ENCODE data around the gene FBXL19. TPM values are rescaled to one million over a fixed set of nuclear protein-coding genes. Genes with fewer than 3 reads are reported as not detected.

FBXL19 gene
- polyA plus RNA-seq, 1 donor from 2014 or later = 99.6 TPM

DNA sequence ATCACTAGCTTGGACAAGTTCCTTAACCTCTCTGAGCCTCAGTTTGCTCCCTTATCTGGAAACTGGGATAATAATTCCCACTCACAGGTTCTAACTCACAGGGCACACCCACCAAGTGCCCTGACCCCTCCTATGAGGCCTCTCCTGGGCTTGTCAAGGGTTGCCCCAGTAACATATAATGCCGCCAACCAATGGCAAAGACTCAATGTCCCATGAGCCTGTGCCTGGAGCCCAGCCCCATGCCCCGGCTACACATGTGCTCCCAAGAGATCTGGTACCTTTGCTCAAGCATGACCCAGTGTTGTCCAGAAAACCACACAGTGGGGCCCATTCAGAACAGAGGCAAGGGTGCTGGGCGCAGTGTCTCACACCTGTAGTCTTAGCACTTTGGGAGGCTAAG lies 8.5 kb upstream of the FBXL19 start:
- no peaks in the 10 kb centered on the region for H3K27me3 ChIP-seq (ENCODE audit: insufficient read depth, low read depth, low read length)
- H3K4me3 ChIP-seq (ENCODE audit: low read length) = no peak overlapping the region
- H3K36me3 ChIP-seq (ENCODE audit: insufficient read depth, low read length) = no peaks in the 10 kb centered on the region
- H3K9me3 ChIP-seq (ENCODE audit: low read length) = no peaks in the 10 kb centered on the region
- no peak overlapping the region for H3K27ac ChIP-seq (ENCODE audit: low read length)
- no peaks in the 10 kb centered on the region for H3K9me2 ChIP-seq (ENCODE audit: insufficient read depth, low read length)
- TF ChIP-seq SMC3 (conservative IDR thresholded peaks at IDR 0.05; ENCODE audit: poor library complexity) (no peak), RAD21 (conservative IDR thresholded peaks at IDR 0.05) (no peak), EZH2 (IDR thresholded peaks at IDR 0.05; ENCODE audit: borderline replicate concordance, insufficient read depth, low read length, poor library complexity, severe bottlenecking) (no peak)
- TF ChIP-seq, protein P1, sequence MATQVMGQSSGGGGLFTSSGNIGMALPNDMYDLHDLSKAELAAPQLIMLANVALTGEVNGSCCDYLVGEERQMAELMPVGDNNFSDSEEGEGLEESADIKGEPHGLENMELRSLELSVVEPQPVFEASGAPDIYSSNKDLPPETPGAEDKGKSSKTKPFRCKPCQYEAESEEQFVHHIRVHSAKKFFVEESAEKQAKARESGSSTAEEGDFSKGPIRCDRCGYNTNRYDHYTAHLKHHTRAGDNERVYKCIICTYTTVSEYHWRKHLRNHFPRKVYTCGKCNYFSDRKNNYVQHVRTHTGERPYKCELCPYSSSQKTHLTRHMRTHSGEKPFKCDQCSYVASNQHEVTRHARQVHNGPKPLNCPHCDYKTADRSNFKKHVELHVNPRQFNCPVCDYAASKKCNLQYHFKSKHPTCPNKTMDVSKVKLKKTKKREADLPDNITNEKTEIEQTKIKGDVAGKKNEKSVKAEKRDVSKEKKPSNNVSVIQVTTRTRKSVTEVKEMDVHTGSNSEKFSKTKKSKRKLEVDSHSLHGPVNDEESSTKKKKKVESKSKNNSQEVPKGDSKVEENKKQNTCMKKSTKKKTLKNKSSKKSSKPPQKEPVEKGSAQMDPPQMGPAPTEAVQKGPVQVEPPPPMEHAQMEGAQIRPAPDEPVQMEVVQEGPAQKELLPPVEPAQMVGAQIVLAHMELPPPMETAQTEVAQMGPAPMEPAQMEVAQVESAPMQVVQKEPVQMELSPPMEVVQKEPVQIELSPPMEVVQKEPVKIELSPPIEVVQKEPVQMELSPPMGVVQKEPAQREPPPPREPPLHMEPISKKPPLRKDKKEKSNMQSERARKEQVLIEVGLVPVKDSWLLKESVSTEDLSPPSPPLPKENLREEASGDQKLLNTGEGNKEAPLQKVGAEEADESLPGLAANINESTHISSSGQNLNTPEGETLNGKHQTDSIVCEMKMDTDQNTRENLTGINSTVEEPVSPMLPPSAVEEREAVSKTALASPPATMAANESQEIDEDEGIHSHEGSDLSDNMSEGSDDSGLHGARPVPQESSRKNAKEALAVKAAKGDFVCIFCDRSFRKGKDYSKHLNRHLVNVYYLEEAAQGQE (IDR thresholded peaks at IDR 0.05; ENCODE audit: borderline replicate concordance) = no peak
- no peak overlapping the region for H2AFZ ChIP-seq (ENCODE audit: low read depth, low read length)
- H3K79me2 ChIP-seq (replicated peaks; ENCODE audit: insufficient read depth, low read length) = no peaks in the 10 kb centered on the region
- no peaks in the 10 kb centered on the region for H4K20me1 ChIP-seq (ENCODE audit: insufficient read depth)
- no peaks in the 10 kb centered on the region for H3F3A ChIP-seq (ENCODE audit: insufficient read depth, low read length, poor library complexity, severe bottlenecking)
- no peak overlapping the region for H3K9ac ChIP-seq (ENCODE audit: low read length)
- no peak overlapping the region for H3K4me2 ChIP-seq (ENCODE audit: low read length)

DNA sequence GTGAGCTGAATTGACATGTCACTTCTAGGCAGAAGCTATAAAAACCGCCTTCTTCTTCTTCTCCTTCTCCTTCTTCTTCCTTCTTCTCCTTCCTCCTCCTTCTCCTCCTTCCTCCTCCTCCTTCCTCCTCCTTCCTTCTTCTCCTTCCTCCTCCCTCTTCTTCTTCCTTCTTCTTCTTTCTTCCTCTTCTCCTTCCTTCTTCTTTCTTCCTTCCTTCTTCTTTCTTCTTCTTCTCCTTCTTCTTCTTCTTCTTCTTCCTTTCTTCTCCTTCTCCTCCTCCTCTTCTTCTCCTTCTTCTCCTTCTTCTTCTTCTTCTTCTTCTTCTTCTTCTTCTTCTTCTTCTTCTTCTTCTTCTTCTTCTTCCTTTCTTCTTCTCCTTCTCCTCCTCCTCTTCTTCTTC lies 4.8 kb upstream of the FBXL19 start:
- no peaks in the 10 kb centered on the region for H3K9me2 ChIP-seq (ENCODE audit: insufficient read depth, low read length)
- H3K4me3 ChIP-seq (ENCODE audit: low read length) = no peak overlapping the region
- H3K27me3 ChIP-seq (ENCODE audit: insufficient read depth, low read depth, low read length) = no peaks in the 10 kb centered on the region
- H3K4me2 ChIP-seq (ENCODE audit: low read length) = no peak overlapping the region
- H3K9me3 ChIP-seq (ENCODE audit: low read length) = no peaks in the 10 kb centered on the region
- no peaks in the 10 kb centered on the region for H3F3A ChIP-seq (ENCODE audit: insufficient read depth, low read length, poor library complexity, severe bottlenecking)
- no peak overlapping the region for H3K9ac ChIP-seq (ENCODE audit: low read length)
- no peak overlapping the region for H2AFZ ChIP-seq (ENCODE audit: low read depth, low read length)
- H4K20me1 ChIP-seq (ENCODE audit: insufficient read depth) = no peaks in the 10 kb centered on the region
- TF ChIP-seq TAF1 (IDR thresholded peaks at IDR 0.05; ENCODE audit: low read depth) = no peak
- no peak for TF ChIP-seq POLR2AphosphoS5 (IDR thresholded peaks at IDR 0.05)
- TF ChIP-seq EP300 (conservative IDR thresholded peaks at IDR 0.05; ENCODE audit: poor library complexity, severe bottlenecking) = no peak
- no peak for TF ChIP-seq MXI1 (conservative IDR thresholded peaks at IDR 0.05; ENCODE audit: poor library complexity, severe bottlenecking)
- TF ChIP-seq RAD21 (conservative IDR thresholded peaks at IDR 0.05) = no peak
- no peaks in the 10 kb centered on the region for H3K79me2 ChIP-seq (replicated peaks; ENCODE audit: insufficient read depth, low read length)
- H3K36me3 ChIP-seq (ENCODE audit: insufficient read depth, low read length) = no peaks in the 10 kb centered on the region
- H3K27ac ChIP-seq (ENCODE audit: low read length) = no peak overlapping the region

DNA sequence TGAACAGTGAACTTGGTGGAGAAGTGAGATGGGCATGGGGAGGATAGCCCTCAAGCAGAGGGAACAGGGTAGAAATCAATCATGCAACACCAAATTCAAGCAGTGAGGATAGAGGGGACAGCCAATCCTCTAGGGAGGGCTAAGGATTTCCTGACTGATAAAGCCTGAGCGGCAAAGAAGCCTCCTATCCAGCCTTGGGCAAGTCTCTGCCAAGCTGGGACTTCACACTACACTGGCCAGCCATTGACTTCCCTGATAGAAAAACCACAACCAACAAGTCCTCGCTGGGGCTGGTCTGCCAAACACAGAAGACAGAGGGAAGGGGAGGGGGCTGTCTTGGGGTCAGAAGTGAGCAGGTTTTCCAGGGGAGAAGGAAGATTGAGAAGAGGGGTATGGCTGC lies 2.5 kb upstream of the FBXL19 start:
- Histone ChIP-seq H3K79me2 (replicated peaks; ENCODE audit: insufficient read depth, low read length) (peaks cover 11% of the 10 kb centered on the region), H3K4me2 (ENCODE audit: low read length) (no peak overlapping the region), H3K27me3 (ENCODE audit: insufficient read depth, low read depth, low read length) (no peaks in the 10 kb centered on the region), H3K27ac (ENCODE audit: low read length) (peak overlapping the region; percentile 94), H3F3A (ENCODE audit: insufficient read depth, low read length, poor library complexity, severe bottlenecking) (no peaks in the 10 kb centered on the region), H3K36me3 (ENCODE audit: insufficient read depth, low read length) (no peaks in the 10 kb centered on the region), H3K9me3 (ENCODE audit: low read length) (no peaks in the 10 kb centered on the region), H2AFZ (ENCODE audit: low read depth, low read length) (no peak overlapping the region), H3K9me2 (ENCODE audit: insufficient read depth, low read length) (no peaks in the 10 kb centered on the region), H3K4me3 (ENCODE audit: low read length) (no peak overlapping the region), H4K20me1 (ENCODE audit: insufficient read depth) (no peaks in the 10 kb centered on the region), H3K9ac (ENCODE audit: low read length) (no peak overlapping the region)
- TF ChIP-seq EP300 (conservative IDR thresholded peaks at IDR 0.05; ENCODE audit: poor library complexity, severe bottlenecking) (no peak), EZH2 (IDR thresholded peaks at IDR 0.05; ENCODE audit: borderline replicate concordance, insufficient read depth, low read length, poor library complexity, severe bottlenecking) (no peak)
- TF ChIP-seq, protein P1 (IDR thresholded peaks at IDR 0.05; ENCODE audit: borderline replicate concordance) = no peak

Measured in neural cell (in vitro differentiated cells).